Left kidney (tissue), 2 donors: Measurements from ENCODE around the gene ARHGEF7. TPM values are rescaled to one million over a fixed set of nuclear protein-coding genes. Genes with fewer than 3 reads are reported as not detected.

Experiments
- DNase-seq: peaks from one replicate; pipeline ENCODE4 v3.0.0-alpha.2; 2013
- polyA plus RNA-seq: library from polyadenylated mRNA; unstranded; fragments of 120-200 nt; gene quantifications from one replicate; pipeline ENCODE4 v1.2.1, GENCODE V29; 2013; ENCODE audit not compliant: insufficient read length

ARHGEF7 gene
- polyA plus RNA-seq, 1 donor: 79.1 TPM

DNA sequence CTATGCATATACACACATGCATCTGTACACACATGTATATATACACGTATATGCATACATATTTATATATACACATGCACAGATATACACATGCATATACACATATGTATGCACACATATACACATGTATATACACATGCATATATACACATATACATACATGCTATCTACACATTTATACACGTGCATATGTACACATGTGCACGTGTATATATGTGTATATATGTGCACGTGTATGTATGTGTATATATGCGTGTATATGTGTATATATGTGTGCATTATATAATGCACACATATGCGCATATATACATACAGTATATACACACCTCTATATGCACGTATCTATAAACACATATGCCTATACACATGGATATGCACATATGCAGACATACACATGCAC lies 17.8 kb downstream of the ARHGEF7 start:
- no peak for DNase-seq

DNA sequence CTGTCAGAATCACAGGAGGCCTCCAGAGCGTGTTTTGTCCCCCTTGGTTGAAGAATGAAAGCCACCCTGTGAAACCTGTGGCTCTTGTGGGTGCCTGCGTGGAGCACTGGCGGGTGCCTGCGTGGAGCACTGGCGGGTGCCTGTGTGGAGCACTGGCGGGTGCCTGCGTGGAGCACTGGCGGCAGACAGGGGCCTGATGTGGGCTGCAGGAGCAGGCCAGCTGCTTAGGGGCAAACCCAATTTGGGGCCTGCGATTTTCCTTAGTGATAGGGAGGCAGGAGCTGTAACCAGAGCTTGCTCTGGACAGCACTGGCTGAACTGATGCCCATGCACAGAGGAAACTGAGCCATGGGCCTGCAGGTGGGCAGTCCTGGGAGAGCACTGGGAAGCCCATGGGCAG lies 24.3 kb downstream of the ARHGEF7 start:
- DNase-seq: no peak

DNA sequence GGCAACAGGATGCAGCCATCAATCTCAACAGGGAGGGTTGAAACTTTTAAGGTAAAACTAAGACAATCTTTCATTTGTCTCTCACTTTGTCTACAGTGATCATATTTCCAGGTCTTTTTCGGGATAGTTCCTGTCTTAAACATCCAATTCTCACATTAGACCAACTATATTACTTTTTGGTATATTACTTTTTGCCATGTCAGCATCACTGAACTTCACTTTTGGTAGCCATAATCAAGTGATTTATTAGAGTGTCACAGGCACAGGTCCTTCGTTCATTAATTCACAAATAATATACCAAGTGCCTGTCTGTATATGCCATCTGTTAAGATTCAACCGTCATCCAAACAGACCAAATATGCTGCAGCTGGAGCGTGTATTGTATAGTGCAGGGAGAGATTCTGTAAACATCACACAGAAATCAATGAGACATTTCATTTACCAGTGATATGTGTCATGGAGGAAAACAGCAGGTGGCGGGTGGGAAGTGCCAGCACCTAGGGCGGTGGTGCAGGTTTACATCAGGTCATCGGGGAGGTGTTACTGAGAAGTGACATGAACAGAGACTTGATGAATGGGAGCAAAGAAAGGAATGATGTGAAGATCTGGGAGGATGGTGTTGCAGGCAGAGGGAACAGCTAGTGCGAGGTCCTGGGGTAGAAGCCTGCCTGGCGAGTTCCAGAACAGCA lies 24.9 kb downstream of the ARHGEF7 start:
- DNase-seq: no peak

DNA sequence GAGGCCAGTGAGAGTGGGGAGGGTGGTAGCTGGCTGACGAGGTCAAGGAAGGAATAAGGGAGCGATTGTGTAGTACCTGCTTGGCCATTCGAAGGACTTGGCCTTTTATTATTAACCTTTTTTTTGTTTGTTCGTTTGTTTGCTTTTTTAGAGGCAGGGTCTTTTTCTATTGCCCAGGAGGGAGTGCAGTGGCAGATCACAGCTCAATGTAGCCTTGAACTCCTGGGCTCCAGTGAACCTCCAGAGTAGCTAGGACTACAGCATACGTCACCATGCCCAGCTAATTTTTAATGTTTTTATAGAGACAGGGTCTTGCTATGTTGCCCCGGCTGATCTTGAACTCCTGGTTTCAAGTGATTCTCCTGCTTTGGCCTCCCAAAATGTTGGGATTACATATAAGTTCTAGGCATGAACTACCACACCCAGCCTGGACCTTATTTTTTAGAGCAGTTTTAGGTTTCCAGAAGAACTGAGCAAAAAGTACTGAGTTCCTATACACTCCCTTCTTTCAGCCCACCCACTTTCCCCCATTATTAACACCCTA lies 25.5 kb downstream of the ARHGEF7 start:
- no peak for DNase-seq

DNA sequence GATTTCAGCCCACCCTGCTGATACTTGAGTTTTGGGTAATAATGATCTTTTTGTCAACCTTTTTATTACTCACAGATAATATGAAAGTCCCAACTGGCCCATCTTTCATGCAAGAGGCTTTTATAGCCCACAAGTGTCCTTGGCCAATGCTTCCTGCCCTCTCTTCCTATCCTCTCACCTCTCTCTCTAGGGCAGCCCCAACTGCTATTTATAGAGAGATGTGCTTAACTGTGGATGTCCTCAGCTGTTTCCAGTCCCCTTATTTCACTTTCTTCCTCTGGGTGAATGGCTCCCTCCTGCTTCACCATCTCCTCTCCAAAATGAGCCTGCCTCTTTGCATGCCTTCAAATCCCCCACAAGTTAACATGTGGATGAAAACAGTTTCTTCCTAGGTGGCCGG lies 27.4 kb downstream of the ARHGEF7 start:
- DNase-seq: no peak

DNA sequence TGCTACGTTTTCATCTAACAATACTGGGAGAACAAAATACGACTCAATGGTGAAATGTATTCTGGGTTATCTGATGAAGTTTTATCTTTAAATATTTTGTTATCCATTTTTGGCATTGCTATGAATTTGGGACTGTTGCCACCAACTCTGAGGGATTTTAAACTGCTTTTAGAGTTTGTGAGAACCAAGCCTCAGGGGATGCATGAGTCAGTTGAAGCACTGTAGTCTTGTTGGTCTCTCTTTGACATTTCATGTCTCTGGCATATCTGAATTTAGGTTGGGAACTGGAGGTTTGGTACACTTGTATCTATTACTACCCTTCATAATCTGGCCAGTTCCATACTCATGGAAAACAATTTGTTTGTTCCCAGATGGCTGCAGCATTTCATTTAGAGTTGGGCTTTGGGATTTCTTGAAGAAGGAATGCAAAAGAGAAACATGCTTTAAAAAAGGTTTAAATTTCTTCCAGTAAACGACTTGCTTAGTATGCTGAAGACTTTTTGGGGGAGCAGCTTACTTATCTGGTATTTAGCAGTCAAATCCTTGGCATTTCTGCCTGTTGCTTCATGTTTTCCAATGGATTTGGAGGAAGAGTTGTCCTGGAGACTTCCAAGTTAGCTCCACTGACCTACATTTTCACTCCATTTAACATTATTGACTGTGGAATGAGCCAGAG lies 28.9 kb downstream of the ARHGEF7 start:
- no peak for DNase-seq

DNA sequence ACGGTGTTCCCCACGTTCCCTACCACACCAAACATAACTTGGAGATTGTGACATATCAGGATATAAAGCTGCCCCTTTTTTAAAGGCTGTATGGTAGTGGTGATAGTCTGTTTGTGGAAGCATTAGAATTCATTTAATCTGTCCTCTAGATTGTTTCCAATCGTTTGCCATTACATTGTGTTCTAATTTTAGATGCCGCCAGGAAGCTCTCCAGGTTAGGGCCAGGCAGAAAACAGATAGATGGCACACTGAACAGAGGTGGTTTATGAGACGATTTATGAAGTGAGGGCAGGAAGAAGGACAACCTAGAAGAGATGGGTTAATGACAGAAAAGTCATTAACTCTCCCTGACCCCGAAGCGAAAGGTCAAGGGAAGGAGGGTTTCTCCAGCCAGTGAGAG lies 30.0 kb downstream of the ARHGEF7 start:
- no peak for DNase-seq

DNA sequence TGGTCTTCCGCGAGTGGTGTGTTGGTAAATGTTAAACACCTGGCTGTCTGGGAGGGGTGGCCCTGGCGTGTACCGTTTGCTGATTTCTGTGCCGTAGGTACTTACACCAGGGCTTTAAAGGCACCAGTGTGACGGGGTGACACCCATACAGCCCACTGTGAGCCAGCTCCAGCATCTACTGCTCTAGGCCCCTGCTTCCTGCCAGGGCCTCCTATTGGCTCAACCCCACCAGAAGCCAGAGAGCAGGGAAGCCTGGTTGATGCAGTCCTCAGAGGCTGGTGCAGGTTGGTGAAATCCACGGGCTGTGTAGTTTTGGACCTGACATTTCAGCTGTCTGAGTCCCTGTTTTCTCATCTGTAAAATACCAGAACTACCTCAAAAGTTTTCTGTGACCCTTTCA lies 30.4 kb downstream of the ARHGEF7 start:
- DNase-seq: no peak

DNA sequence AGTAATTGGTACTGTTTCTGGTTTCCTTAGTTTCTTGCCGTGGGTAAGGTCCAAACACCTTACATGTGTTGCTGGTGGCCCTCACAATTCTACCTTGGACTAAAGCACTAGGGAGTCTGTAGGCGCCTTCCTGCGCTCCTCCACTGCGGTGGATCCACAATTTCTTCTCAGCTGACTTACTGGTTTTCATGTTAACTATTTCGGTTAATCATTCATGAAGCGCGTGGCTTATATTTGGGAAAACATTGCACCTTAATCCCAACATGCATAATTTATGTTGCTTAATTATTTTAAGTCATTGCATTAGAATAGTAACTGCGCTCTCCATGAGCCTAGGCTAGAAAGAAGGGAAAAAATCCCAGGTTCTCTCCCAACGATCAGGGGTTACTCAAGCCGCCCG lies 37.7 kb downstream of the ARHGEF7 start:
- DNase-seq: peak; percentile 50

DNA sequence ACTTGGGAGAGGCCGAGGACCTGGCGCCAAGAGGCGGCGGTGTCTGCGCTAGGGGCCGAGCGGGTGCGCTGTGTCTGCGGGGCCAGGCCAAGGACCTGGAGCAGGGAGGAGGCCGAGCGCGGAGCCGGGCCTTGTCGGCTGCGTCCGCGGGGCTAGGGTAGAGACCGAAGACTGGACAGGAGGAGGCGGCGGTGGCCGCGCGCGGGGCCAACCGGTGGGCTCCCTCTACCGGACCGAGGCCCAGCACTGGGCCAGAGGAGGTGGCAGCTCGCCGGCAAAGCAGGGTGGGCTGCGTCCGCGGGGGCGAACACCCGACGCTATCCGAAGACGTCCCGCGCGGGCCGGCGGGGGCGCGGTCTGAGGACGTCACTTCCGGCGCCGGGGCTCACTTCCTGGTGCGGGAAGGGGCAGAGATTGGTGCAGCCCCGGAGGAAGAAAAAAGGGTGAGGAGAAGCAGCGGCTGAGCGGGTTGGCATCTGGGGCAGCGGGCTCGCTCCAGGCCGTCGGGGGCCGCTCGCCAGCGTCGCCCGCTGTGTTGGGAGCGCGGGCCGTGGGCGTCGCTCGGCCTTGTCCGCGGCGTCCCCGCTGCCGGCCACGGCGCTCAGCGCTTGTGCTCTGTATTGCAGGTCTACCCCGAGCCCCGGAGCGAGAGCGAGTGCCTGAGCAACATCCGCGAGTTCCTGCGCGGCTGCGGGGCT lies 38.3 kb downstream of the ARHGEF7 start:
- peak; percentile 94 for DNase-seq

DNA sequence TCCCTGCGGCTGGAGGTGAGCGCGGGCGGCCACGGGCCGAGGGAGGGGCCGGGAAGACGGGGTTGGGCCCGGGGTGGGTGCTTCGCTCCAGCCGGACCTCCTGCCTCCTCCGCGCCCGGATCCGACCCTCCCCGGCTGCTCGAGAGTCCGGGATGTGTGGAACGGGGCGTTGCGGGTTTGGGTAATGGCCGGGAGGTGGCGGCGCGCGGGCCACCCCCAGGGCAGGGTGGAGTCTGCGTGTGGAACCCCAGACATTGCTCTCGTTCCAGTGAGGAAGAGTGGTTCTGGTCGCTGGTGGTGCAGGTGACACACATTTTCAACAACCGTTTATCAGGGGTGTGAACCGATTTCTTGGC lies 38.8 kb downstream of the ARHGEF7 start:
- DNase-seq: no peak

DNA sequence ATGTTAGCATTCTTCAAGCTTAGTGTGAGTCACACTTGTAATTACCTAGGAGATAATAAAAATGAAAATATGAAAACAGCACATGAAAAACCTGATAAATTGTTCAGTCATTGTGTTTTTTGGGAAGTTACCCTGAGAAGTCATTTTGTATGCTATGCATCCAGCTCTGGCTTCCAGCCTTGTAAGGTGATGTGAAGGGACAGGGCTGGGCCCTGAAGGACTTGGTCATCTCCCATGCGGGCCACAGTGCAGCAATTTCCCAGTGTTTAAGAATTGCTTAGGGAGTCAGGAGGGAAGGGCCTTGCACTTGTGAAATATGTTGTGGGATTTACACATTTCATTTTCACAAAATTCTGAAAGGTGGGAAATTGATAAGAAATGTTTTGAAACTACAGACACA lies 41.3 kb downstream of the ARHGEF7 start:
- DNase-seq: no peak

DNA sequence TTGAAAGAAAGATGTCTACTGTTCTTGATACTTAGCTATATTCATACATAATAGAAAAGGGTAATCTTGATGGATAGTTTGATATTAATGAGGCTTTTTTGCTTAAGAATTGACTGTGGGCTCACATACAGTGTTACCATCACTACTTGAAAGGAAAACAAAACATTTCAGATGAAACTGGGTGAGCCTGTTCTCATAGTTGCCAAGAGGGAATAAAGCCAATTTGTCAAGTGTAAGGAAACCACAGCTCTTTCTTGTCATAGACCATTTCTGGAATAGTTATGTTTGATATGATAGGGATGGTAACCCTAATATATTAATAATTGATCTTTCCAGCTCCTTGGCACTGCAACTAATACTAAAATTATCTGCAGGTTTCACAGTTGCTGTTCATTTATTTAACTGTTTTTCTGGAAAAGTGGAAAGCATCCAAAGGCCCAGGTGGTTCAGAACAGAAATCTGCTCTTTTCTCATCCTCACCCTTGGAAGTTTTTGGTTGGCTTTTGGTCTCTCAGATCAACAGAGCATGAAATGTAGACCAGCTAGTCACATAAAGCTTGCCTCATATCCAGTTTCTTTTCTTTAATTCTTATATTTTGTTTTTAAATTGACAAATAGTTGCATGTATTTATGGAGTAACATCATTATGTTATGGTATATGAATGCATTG lies 43.2 kb downstream of the ARHGEF7 start:
- DNase-seq: no peak

DNA sequence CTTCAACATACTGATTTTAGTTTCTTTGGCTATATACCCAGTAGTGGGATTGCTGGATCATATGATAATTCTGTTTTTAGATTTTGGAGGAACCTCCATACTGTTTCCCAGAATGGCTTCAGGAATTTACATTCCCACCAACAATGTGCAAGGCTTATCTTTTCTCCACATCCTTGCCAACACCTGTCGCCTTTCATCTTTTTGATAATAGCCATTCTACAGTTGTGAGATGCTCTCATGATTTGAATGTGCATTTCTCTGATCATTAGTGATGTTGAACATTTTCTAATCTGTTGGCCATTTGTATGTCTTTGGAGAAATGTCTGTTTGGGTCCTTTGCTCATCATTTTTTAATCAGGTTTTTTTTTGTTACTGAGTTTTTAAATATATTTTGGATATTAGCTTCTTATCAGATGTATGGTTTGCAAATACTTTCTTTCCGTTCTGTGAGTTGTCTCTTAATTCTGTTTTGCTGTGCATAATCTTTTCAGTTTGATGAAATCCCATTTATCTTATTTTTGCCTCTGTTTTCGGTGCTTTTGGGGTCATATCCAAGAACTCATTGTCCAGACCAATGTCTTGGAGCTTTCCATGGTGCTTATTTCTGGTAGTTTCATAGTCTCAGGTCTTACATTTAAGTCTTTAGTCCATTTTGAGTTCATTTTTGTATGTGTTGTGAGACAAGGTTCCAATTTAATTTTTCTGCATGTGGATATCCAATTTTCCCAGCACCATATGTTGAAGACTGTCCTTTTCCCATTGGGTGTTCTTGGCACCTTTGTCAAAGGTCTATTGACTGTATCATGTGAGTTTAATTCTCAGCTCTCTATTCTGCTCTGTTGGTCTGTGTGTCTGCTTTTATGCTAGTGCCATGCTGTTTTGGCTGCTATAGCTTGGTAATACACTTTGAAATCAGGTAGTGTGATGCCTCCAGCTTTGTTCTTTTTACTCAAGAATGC lies 44.5 kb downstream of the ARHGEF7 start:
- no peak for DNase-seq

DNA sequence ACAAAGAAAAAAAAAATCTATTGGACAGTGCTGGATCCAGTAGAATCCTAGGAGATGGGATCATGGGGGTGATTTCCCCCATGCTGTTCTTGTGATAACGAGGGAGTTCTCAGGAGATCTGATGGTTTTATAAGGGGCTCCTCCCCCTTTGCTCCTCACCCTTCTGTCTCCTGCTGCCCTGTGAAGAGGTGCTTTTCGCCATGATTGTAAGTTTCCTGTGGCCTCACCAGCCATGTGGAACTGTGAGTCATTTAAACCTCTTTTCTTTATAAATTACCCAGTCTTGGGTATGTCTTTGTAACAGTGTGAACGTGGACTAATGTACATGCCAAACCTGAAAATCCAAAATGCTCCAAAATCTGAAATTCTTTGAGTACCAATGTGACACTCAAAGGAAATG lies 45.5 kb downstream of the ARHGEF7 start:
- no peak for DNase-seq

DNA sequence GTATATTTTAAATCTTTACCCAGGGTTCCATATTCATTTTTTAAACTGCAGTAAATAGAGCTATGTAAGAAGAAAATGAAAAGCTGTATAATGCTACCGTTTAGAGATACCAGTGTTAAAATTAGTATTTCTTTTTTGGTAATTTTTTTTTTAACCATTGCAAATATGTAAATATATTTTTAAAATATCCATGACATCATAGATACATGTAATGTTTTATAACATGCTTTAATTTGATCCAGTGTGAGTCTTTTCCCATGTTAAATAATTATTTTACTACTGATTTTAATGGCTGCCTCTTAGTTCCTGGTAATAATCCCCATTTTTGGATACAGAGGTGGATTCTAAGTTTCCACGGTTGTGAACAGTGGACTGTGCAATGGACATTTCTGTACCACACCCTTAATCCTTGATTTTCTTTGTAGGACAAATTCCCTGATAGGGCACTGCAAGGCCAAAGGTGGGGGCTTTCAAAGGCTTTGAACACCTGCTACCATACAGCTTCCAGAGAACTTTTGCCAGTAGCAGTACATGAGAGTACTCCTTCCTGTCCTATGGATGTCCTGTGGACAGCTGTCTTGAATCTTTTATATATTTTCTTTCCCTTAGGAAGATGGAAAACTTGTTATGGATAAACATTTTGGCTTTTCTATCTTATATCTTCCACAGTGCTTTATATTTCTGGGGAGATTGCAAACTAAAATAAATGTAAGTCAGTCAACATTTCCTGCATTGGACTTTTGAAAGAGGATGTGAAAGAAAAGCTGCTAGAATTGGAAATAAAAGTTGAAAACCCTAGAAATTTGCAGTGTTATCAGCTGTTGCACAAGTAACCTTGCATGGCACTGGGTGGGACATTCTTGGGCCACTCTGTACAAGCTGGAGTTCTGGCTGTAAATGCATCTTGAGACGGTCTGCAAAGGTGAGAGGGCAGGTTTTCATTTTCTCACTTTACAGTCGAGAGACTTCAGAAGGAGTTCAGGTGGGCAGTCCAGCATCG lies 46.8 kb downstream of the ARHGEF7 start:
- DNase-seq: no peak

DNA sequence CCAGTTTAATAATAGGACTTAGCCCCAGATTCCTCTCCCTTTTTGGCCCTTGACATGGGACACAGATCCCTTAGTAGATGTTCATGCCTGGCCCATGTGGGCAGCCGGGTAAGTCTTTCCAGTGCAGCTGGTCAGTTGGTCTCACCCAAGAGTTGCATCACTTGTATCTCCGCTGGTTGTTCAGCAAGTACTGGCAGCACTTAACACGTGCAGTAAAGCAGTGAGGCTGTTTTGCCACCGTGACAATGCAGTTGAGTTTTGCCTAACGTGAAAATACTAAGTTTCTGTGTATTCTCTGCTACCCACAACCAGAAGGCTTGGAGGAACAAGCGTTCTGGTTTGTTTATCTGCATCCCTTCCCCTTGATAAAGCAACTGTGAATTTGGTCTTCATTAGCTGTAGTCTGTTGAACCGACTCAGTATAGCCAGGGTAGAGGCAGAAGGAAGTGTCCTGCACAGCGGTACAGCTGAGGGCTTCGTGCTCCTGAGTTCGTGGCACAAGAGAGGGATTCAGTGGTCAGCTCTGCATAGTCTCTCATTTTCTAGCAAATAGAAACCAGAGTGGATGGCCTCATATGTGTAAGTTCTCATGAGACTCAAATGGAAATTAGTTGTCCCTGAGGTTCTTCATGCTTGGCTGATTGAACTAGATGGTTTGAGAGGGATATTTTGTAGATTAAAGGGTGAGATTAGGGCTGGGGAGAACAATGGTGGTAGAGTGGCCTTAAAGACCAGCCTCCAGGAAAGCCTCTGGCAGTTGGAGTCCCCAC lies 50.3 kb downstream of the ARHGEF7 start:
- DNase-seq: no peak

DNA sequence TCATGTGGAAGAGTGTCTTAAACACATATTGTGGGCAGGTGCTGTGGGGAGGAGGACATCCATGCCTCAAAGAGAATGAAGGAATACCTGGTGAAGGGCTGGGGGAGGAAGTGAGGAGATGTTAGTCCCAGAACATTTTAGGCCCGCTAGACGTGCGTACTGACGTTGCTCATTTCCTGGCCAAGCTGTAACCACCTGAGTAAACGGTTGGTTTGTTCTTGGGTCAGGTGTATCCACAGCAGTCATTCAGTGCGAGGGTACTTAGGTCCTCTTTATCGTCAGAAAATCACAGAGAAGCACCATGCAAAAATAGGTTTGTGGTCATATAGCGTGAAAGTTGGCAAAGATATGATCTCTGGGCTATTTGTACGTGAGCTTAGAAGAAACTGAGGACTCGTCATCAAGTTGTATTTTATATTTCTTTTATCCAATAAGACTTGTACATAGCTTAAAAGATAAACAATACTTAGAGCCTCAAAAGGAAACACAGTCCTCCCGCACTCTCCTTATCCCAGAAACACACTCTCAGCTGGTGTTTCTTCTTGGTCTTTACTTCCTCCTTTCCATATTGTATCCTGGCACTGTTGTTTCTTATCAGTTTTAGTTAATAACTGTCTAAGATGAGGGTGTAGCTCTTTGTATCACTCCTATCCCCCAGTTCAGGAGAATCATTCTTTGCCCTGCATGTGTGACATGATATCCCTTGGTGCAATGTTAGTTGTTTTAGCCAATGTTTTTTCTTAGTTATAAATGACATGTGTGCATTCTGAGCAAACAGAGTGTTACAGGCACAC lies 52.0 kb downstream of the ARHGEF7 start:
- no peak for DNase-seq

DNA sequence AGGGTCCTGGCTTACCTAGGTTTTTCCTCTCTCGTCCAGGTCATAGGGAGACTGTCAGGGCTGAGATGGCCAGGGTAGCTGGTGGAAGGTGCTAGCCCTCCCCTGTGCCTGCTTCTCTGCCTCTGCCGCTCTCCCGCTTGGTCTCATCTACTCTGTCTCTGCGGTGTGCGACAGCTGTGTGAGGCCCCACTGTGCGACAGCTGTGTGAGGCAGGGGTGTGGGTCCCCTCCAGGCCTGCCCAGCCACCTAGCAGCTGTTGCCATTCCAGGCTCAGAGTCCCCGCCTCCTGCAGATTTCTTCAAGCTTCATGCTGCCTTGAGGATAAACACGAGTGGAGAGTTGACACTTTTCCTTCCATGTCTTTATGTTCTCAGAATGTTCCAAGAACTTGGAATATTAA lies 53.0 kb downstream of the ARHGEF7 start:
- DNase-seq: no peak
